Measurements from ENCODE around the gene THBD. TPM values are rescaled to one million over a fixed set of nuclear protein-coding genes. Genes with fewer than 3 reads are reported as not detected.
A peak's percentile ranks its signal among the peaks of the same experiment; 100 is the strongest.

The THBD gene
- total RNA-seq, 2 donors from 2014 or later = 2.3 to 6.3 TPM

DNA sequence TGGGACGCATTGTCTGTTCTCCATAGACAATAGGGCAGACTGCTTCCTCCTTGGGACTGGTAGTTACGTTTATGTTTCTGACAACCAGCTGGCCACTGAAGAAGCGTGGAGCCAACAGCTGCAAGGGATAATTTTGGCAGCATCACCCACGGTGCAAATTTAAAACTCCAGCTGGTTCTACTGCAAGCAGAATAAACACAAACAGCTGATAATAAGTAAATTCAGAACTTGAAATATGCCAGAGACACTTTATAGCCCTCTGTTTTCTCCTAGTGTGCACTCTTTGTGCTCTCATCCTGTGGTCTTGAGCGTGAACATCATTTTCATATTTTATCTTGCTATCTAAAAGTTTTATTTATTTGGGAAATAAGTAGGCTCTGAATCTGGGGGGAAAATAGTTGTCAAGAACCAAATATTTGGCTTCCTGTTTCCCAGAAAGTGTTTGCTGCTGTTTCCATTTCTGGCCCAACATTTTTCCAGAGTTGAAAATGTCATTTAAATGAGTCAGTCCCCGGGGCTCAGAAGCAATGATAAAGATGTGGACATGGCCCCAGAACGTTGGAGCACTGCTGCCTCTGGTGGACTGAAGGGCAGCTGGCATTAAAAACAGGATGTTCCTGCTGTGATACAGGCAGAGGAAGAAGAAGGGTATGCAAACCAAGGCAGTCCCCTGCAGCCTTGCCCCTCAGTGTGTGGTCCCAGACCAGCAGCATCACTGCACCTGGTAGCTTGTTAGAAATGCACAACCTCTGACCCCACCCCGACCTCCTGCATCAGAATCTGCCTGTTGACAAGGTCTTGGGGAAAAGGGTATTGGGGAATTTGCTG lies 12.5 kb upstream of the THBD start:
- H3K4me1 ChIP-seq = no peaks in the 10 kb centered on the region
- no peaks in the 10 kb centered on the region for H3K27me3 ChIP-seq
- intact Hi-C loops (cut with DNase I) = no loop called here
- TF ChIP-seq, protein P1, sequence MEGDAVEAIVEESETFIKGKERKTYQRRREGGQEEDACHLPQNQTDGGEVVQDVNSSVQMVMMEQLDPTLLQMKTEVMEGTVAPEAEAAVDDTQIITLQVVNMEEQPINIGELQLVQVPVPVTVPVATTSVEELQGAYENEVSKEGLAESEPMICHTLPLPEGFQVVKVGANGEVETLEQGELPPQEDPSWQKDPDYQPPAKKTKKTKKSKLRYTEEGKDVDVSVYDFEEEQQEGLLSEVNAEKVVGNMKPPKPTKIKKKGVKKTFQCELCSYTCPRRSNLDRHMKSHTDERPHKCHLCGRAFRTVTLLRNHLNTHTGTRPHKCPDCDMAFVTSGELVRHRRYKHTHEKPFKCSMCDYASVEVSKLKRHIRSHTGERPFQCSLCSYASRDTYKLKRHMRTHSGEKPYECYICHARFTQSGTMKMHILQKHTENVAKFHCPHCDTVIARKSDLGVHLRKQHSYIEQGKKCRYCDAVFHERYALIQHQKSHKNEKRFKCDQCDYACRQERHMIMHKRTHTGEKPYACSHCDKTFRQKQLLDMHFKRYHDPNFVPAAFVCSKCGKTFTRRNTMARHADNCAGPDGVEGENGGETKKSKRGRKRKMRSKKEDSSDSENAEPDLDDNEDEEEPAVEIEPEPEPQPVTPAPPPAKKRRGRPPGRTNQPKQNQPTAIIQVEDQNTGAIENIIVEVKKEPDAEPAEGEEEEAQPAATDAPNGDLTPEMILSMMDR (IDR thresholded peaks at IDR 0.05) = no peak
- DNase-seq = no peak
- peak overlapping the region; percentile 35 for H3K27ac ChIP-seq
- H3K9ac ChIP-seq (ENCODE audit: low read depth in 2 of 2, low read length in 2 of 2) = no peak overlapping the region
- no peak overlapping the region for H3K4me3 ChIP-seq
- H3K36me3 ChIP-seq = no peaks in the 10 kb centered on the region
- no peaks in the 10 kb centered on the region for H3K9me3 ChIP-seq

DNA sequence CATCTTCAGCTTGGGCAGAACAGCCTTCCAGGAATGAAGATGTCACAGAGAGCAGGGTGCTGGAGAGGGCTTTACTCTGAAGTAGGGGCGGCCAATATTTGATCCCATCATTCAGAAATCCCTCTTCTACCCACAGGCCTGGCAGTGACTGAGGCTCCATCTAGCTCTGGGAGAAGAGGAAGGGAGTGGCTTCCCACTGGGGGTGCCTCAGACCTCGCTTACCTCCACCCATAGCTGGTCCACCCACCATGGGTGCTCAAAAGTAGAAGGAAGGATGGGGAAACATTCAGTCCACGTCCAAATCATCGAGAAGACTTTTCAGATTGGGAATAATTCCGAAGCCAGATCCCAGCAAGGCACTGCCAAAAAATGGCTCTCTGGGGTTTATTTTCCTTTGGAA lies 11.8 kb upstream of the THBD start:
- peak overlapping the region; percentile 35 for H3K27ac ChIP-seq
- H3K4me3 ChIP-seq = no peak overlapping the region
- no peaks in the 10 kb centered on the region for H3K4me1 ChIP-seq
- H3K27me3 ChIP-seq = no peaks in the 10 kb centered on the region
- intact Hi-C loops (cut with DNase I) = no loop called here
- TF ChIP-seq, protein P1 (IDR thresholded peaks at IDR 0.05) = no peak
- no peaks in the 10 kb centered on the region for H3K36me3 ChIP-seq
- no peak overlapping the region for H3K9ac ChIP-seq (ENCODE audit: low read depth in 2 of 2, low read length in 2 of 2)
- no peaks in the 10 kb centered on the region for H3K9me3 ChIP-seq
- DNase-seq = no peak

DNA sequence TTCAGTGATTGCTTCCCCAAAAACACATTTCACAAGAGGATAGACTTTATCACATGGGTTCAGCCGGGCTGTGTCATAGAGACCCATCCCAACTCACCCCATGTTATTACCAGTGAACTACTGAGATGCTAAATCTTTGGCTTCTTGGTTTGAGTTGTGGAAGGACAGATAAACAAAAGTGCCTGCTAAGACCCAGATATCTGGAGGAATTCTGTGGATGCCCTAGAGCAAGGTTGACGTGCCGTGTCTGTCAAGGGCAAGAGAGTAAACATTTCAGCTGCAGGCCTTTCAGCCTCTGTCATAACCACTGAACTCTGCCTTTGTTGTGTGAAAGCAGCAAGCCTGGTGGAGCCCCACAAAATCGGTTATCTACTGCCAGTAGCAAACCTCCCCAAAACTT lies 11.2 kb upstream of the THBD start:
- intact Hi-C loops (cut with DNase I) = no loop called here
- no peak for DNase-seq
- H3K4me1 ChIP-seq = no peaks in the 10 kb centered on the region
- no peaks in the 10 kb centered on the region for H3K27me3 ChIP-seq
- H3K4me3 ChIP-seq = no peak overlapping the region
- no peak overlapping the region for H3K27ac ChIP-seq
- no peaks in the 10 kb centered on the region for H3K9me3 ChIP-seq
- H3K36me3 ChIP-seq = no peaks in the 10 kb centered on the region
- TF ChIP-seq, protein P1 (IDR thresholded peaks at IDR 0.05) = no peak
- H3K9ac ChIP-seq (ENCODE audit: low read depth in 2 of 2, low read length in 2 of 2) = no peak overlapping the region

DNA sequence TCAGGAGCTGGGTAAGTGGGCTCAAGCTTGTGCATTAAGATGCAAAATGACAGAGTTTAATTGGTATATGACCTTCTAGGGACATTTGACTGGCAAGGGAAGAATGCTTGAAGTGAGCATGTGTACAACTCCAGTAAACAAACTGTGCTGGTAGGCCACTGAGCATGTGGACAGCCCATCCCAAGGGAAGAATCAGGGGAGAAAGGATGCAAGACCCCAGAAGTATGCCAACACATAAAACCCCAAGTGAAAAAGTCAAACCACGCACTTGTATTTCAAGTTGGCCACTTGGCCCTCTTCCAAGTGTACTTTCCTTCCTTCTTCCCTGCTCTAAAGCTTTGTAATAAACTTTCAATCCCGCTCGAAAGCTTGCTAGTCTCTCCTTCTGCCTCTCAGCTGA lies 10.4 kb upstream of the THBD start:
- intact Hi-C loops (cut with DNase I) = no loop called here
- Histone ChIP-seq H3K9ac (ENCODE audit: low read depth in 2 of 2, low read length in 2 of 2) (no peak overlapping the region), H3K27me3 (no peaks in the 10 kb centered on the region), H3K27ac (no peak overlapping the region), H3K4me1 (no peaks in the 10 kb centered on the region), H3K9me3 (no peaks in the 10 kb centered on the region), H3K36me3 (no peaks in the 10 kb centered on the region), H3K4me3 (no peak overlapping the region)
- TF ChIP-seq, protein P1 (IDR thresholded peaks at IDR 0.05) = no peak
- no peak for DNase-seq

DNA sequence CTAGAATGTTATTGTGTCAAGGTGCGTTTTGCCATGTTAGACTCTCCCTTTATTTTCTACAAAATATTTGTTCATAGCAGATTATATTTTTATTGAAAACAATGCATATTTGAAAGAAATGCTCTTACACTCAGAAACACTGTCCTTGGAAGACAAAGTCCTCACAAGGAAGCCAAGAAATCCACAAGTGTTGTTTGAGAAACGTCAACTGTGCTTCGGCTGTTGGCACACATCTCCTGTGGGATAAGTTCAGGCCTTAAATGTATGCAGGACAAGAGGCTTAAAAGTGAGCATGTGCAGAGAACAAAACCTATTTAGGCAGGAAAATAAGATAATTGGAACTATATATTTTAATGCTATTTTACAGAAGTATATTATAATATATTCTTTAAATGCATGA lies 9.5 kb upstream of the THBD start:
- H3K9ac ChIP-seq (ENCODE audit: low read depth in 2 of 2, low read length in 2 of 2) = no peak overlapping the region
- no peaks in the 10 kb centered on the region for H3K36me3 ChIP-seq
- no peaks in the 10 kb centered on the region for H3K9me3 ChIP-seq
- no peak overlapping the region for H3K27ac ChIP-seq
- no peak for DNase-seq
- TF ChIP-seq, protein P1 (IDR thresholded peaks at IDR 0.05) = no peak
- H3K4me1 ChIP-seq = no peaks in the 10 kb centered on the region
- H3K27me3 ChIP-seq = no peaks in the 10 kb centered on the region
- intact Hi-C loops (cut with DNase I) = no loop called here
- no peak overlapping the region for H3K4me3 ChIP-seq

All from colonic mucosa (tissue), 4 donors.